ENCODE results near the gene GGTLC1.

Gene GGTLC1

DNA sequence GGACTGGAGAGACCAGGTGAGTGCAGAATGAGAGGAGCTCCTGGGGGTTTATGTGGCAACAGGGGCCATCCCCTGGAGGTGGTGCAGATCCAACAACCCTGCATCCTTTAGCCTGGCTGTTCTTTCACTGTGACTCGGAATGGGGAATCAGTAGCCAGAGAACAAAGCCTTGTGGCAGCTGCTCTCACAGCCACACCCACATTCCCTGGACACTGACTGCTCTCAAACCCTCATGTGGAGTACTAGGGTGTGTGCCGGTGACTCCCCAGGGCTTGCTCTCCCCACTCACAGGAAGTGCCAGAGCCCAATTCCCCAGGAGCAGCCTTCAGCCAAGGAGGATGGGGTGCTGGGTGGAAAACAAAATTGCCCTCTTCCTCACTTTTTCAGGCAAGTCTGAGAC is 30.2 kb upstream of the GGTLC1 start:
- TF ChIP-seq, protein P1, sequence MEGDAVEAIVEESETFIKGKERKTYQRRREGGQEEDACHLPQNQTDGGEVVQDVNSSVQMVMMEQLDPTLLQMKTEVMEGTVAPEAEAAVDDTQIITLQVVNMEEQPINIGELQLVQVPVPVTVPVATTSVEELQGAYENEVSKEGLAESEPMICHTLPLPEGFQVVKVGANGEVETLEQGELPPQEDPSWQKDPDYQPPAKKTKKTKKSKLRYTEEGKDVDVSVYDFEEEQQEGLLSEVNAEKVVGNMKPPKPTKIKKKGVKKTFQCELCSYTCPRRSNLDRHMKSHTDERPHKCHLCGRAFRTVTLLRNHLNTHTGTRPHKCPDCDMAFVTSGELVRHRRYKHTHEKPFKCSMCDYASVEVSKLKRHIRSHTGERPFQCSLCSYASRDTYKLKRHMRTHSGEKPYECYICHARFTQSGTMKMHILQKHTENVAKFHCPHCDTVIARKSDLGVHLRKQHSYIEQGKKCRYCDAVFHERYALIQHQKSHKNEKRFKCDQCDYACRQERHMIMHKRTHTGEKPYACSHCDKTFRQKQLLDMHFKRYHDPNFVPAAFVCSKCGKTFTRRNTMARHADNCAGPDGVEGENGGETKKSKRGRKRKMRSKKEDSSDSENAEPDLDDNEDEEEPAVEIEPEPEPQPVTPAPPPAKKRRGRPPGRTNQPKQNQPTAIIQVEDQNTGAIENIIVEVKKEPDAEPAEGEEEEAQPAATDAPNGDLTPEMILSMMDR (IDR thresholded peaks at IDR 0.05; ENCODE audit: insufficient read depth, low read depth, low read length, missing control alignments), result no peak
- DNase-seq (ENCODE audit: low read depth), result no peak
- no peak overlapping the region for H3K4me3 ChIP-seq (ENCODE audit: low read depth, low read length)

- no peak overlapping the region for H3K4me3 ChIP-seq (ENCODE audit: low read depth, low read length)
- TF ChIP-seq, protein P1 (IDR thresholded peaks at IDR 0.05; ENCODE audit: insufficient read depth, low read depth, low read length, missing control alignments), result no peak
- DNase-seq (ENCODE audit: low read depth), result no peak
Measured at GRCh38 chr20:24017458-24017755, 28.8 kb upstream of the GGTLC1 start.

GRCh38 chr20:24016607-24017457 is 28.3 kb upstream of the GGTLC1 start:
- DNase-seq (ENCODE audit: low read depth), result no peak
- H3K4me3 ChIP-seq (ENCODE audit: low read depth, low read length), result no peak overlapping the region
- TF ChIP-seq, protein P1 (IDR thresholded peaks at IDR 0.05; ENCODE audit: insufficient read depth, low read depth, low read length, missing control alignments), result no peak

GRCh38 chr20:24013953-24014352 is 25.4 kb upstream of the GGTLC1 start:
- TF ChIP-seq, protein P1 (IDR thresholded peaks at IDR 0.05; ENCODE audit: insufficient read depth, low read depth, low read length, missing control alignments), result no peak
- no peak overlapping the region for H3K4me3 ChIP-seq (ENCODE audit: low read depth, low read length)
- no peak for DNase-seq (ENCODE audit: low read depth)

DNA sequence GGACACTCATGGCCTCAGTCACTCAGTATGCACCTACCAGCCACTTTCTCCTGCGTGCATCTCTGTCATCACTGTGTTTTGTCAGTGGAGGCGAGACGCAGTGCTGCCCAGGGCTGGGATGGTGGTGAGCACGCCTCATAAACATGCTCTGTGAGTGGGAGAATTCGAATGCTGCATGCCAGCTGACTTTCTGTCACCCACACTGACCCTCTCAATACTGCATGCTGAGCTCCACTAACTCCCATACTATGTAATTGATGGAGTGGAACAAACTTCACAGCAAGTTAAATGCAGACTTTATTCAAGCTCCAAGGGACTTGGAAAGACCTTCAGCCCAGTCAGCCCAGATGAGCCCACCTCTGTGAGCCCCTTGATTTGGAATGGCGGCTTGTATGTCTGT is 22.7 kb upstream of the GGTLC1 start:
- DNase-seq (ENCODE audit: low read depth), result no peak
- TF ChIP-seq, protein P1 (IDR thresholded peaks at IDR 0.05; ENCODE audit: insufficient read depth, low read depth, low read length, missing control alignments), result no peak
- H3K4me3 ChIP-seq (ENCODE audit: low read depth, low read length), result no peak overlapping the region

DNA sequence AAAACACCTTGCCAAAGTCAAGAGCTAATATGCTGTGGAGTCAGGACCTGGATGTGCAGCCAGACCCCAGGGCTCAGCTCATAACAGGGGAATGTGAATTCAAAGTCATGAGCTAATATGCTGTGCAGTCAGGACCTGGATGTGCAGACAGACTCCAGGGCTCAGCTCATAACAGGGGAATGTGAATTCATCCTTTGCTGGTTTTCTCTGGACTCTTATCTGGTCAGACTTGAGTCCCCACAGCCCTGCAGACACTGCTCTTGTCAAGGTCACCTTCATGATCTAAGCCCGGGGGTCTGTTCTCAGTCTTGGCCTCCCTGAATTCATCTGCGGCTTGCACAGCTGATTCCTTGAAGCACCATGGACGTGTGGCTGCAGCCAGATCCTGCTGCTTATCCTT is 19.2 kb upstream of the GGTLC1 start:
- no peak overlapping the region for H3K4me3 ChIP-seq (ENCODE audit: low read depth, low read length)
- no peak for DNase-seq (ENCODE audit: low read depth)
- TF ChIP-seq, protein P1 (IDR thresholded peaks at IDR 0.05; ENCODE audit: insufficient read depth, low read depth, low read length, missing control alignments), result no peak

GRCh38 chr20:24007073-24007595 is 18.6 kb upstream of the GGTLC1 start:
- H3K4me3 ChIP-seq (ENCODE audit: low read depth, low read length), result no peak overlapping the region
- no peak for DNase-seq (ENCODE audit: low read depth)
- TF ChIP-seq, protein P1 (IDR thresholded peaks at IDR 0.05; ENCODE audit: insufficient read depth, low read depth, low read length, missing control alignments), result no peak
